H1 (cell line): Measurements from ENCODE around the gene SCMH1. TPM values are rescaled to one million over a fixed set of nuclear protein-coding genes. Genes with fewer than 3 reads are reported as not detected.

Experiments used
- EGR1 ChIP-seq: IDR thresholded peaks from 2 replicates; pipeline ENCODE4 v1.6.1; 2011; ENCODE audit warnings: low read depth, low read length, borderline replicate concordance
- polyA plus RNA-seq, 7 experiments: library from polyadenylated mRNA; depleted of rRNA in 3 of 7; stranded (reverse) in 5 of 7; unstranded in 2 of 7; fragments of >200 nt in 5 of 7; fragments of 200-250 nt in 2 of 7; gene quantifications; 1 replicate in 5 of 7; 2 replicates in 1 of 7; 4 replicates in 1 of 7; pipeline versions ENCODE4 v1.2.1 to v1.2.3, GENCODE V29; 2011 to 2013; ENCODE audit warnings: missing spikeins in 2 of 7, mixed read lengths in 2 of 7
- total RNA-seq: library from RNA; stranded (reverse); fragmentation: NEBNext Ultra II Directional; extraction: Animal tissue kit (Norgen Biotek cat#: 25700); gene quantifications from 2 replicates; pipeline ENCODE4 v1.2.1, GENCODE V29; 2021

Gene SCMH1
- total and polyA plus RNA-seq, 2 of the 8 experiments (the other 6 are each of a cell fraction or from before 2014, with no cell fraction given) = 16.6 to 30.7 TPM

- TF ChIP-seq EGR1 = no peak
- TF ChIP-seq, all 59 proteins: peak for 0
These were observed 43.7 kb upstream of the SCMH1 start (continued) for GRCh38 chr1:41285818-41286217.
